ENCODE results near the gene CCR8. TPM values are rescaled to one million over a fixed set of nuclear protein-coding genes. Genes with fewer than 3 reads are reported as not detected.
"Not testable (repeated sequence)": the region's sequence is repeated elsewhere in the genome, so short reads cannot be mapped to it uniquely, and the experiment has no call there.

The CCR8 gene
- total RNA-seq, 4 donors from 2014 or later, result not detected

GRCh38 chr3:39362192-39362591, 32.7 kb downstream of the CCR8 start:
- H3K36me3 ChIP-seq, result no peaks in the 10 kb centered on the region
- no peak for TF ChIP-seq CTCF (IDR thresholded peaks at IDR 0.05)
- H3K9me3 ChIP-seq, result no peaks in the 10 kb centered on the region
- H3K27me3 ChIP-seq, result no peaks in the 10 kb centered on the region
- H3K27ac ChIP-seq, result no peak overlapping the region
- no peaks in the 10 kb centered on the region for H3K4me1 ChIP-seq
- no peak overlapping the region for H3K4me3 ChIP-seq
- DNase-seq, result no peak

- H3K4me3 ChIP-seq, result no peak overlapping the region
- H3K27me3 ChIP-seq, result no peaks in the 10 kb centered on the region
- no peak overlapping the region for H3K27ac ChIP-seq
- H3K4me1 ChIP-seq, result no peaks in the 10 kb centered on the region
- DNase-seq, result no peak
- no peaks in the 10 kb centered on the region for H3K36me3 ChIP-seq
- TF ChIP-seq POLR2A (IDR thresholded peaks at IDR 0.05) (no peak), CTCF (IDR thresholded peaks at IDR 0.05) (no peak)
- no peaks in the 10 kb centered on the region for H3K9me3 ChIP-seq
Measured at GRCh38 chr3:39362812-39363211, 33.3 kb downstream of the CCR8 start.

DNA sequence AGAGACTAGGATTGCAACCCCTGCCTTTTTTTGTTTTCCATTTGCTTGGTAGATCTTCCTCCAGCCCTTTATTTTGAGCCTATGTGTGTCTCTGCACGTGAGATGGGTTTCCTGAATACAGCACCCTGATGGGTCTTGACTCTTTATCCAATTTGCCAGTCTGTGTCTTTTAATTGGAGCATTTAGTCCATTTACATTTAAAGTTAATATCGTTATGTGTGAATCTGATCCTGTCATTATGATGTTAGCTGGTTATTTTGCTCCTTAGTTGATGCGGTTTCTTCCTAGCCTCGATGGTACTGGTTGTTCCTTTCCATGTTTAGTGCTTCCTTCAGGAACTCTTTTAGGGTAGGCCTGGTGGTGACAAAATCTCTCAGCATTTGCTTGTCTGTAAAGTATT, 40.9 kb downstream of the CCR8 start:
- not testable (repeated sequence) for H3K27me3 ChIP-seq, H3K4me3 ChIP-seq, H3K27ac ChIP-seq, H3K4me1 ChIP-seq, DNase-seq, H3K36me3 ChIP-seq, H3K9me3 ChIP-seq

GRCh38 chr3:39372833-39373232, 43.3 kb downstream of the CCR8 start:
- peaks cover 0 to 2% (median 0%) of the 10 kb centered on the region in 4 donors for H3K4me1 ChIP-seq
- DNase-seq, result no peak
- H3K27me3 ChIP-seq, result no peaks in the 10 kb centered on the region
- TF ChIP-seq CTCF (IDR thresholded peaks at IDR 0.05) (no peak), POLR2A (IDR thresholded peaks at IDR 0.05) (no peak)
- no peak overlapping the region for H3K4me3 ChIP-seq
- H3K9me3 ChIP-seq, result no peaks in the 10 kb centered on the region
- H3K27ac ChIP-seq, result no peak overlapping the region
- no peaks in the 10 kb centered on the region for H3K36me3 ChIP-seq

- Histone ChIP-seq H3K9me3 (no peaks in the 10 kb centered on the region), H3K36me3 (no peaks in the 10 kb centered on the region), H3K27me3 (no peaks in the 10 kb centered on the region), H3K4me3 (no peak overlapping the region), H3K4me1 (peaks cover 0 to 5% (median 0%) of the 10 kb centered on the region in 4 donors), H3K27ac (no peak overlapping the region)
- TF ChIP-seq POLR2A (IDR thresholded peaks at IDR 0.05), result no peak
- TF ChIP-seq CTCF (IDR thresholded peaks at IDR 0.05), result no peak
- no peak for DNase-seq
Measured at GRCh38 chr3:39376959-39377634, 47.6 kb downstream of the CCR8 start.

- H3K27ac ChIP-seq, result no peak overlapping the region
- H3K4me3 ChIP-seq, result no peak overlapping the region
- peak in 2 of 3 donors; percentile 52 to 82 for DNase-seq
- TF ChIP-seq POLR2A (IDR thresholded peaks at IDR 0.05) (no peak), CTCF (IDR thresholded peaks at IDR 0.05) (peak; percentile 40 to 86 (median 76))
- H3K36me3 ChIP-seq, result no peaks in the 10 kb centered on the region
- H3K9me3 ChIP-seq, result no peaks in the 10 kb centered on the region
- H3K4me1 ChIP-seq, result peaks cover 0 to 11% (median 0%) of the 10 kb centered on the region in 4 donors
- H3K27me3 ChIP-seq, result no peaks in the 10 kb centered on the region
Measured at GRCh38 chr3:39378088-39378487, 48.6 kb downstream of the CCR8 start.

All from Peyer's patch (tissue), 4 donors.